ENCODE data around the gene RAB35.

DNA sequence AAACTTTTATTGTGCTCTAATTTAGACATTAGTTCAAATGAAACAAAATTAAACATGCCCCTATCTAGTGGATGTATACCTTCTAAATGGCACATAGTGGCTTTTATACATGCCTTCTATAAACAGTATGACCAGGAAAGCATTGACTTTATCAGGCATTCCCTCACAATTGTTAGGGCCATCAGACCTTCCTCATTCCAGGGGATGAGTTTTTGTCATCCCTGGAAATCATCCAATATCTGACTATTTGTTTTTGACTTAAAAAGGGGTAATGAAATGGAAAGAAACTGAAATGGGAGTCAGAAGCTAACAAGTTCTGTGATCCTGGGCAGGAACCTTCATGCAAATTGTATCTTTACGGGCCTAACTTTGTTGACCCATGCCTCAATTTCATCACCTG, 69.5 kb downstream of the RAB35 start:
- TF ChIP-seq MED1 (CRISPR knock-in tag; IDR thresholded peaks at IDR 0.05; ENCODE audit: borderline replicate concordance) (no peak), HDAC6 (IDR thresholded peaks at IDR 0.05; ENCODE audit: low read depth, low read length) (no peak), CTCF (IDR thresholded peaks at IDR 0.05 in 2 of 3, conservative IDR thresholded peaks at IDR 0.05 in 1 of 3; ENCODE audit: insufficient read depth in 2 of 3, low read depth in 1 of 3, low read length in 3 of 3) (no peak), JUNB (CRISPR knock-in tag; conservative IDR thresholded peaks at IDR 0.05) (no peak), ZC3H4 (CRISPR knock-in tag; IDR thresholded peaks at IDR 0.05; ENCODE audit: borderline replicate concordance) (no peak), POLR2A (conservative IDR thresholded peaks at IDR 0.05) (no peak), NR2C1 (IDR thresholded peaks at IDR 0.05) (no peak), NR2C1 (tag; IDR thresholded peaks at IDR 0.05) (no peak)
- TF ChIP-seq, protein P1, sequence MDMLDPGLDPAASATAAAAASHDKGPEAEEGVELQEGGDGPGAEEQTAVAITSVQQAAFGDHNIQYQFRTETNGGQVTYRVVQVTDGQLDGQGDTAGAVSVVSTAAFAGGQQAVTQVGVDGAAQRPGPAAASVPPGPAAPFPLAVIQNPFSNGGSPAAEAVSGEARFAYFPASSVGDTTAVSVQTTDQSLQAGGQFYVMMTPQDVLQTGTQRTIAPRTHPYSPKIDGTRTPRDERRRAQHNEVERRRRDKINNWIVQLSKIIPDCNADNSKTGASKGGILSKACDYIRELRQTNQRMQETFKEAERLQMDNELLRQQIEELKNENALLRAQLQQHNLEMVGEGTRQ (CRISPR knock-in tag; IDR thresholded peaks at IDR 0.05) = no peak
- TF ChIP-seq, protein P2, sequence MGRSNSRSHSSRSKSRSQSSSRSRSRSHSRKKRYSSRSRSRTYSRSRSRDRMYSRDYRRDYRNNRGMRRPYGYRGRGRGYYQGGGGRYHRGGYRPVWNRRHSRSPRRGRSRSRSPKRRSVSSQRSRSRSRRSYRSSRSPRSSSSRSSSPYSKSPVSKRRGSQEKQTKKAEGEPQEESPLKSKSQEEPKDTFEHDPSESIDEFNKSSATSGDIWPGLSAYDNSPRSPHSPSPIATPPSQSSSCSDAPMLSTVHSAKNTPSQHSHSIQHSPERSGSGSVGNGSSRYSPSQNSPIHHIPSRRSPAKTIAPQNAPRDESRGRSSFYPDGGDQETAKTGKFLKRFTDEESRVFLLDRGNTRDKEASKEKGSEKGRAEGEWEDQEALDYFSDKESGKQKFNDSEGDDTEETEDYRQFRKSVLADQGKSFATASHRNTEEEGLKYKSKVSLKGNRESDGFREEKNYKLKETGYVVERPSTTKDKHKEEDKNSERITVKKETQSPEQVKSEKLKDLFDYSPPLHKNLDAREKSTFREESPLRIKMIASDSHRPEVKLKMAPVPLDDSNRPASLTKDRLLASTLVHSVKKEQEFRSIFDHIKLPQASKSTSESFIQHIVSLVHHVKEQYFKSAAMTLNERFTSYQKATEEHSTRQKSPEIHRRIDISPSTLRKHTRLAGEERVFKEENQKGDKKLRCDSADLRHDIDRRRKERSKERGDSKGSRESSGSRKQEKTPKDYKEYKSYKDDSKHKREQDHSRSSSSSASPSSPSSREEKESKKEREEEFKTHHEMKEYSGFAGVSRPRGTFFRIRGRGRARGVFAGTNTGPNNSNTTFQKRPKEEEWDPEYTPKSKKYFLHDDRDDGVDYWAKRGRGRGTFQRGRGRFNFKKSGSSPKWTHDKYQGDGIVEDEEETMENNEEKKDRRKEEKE (IDR thresholded peaks at IDR 0.05; ENCODE audit: borderline replicate concordance in 1 of 2, control insufficient read depth in 1 of 2, low read depth in 2 of 2, low read length in 1 of 2) = no peak
